ENCODE results near the gene ZNF181. TPM values are rescaled to one million over a fixed set of nuclear protein-coding genes. Genes with fewer than 3 reads are reported as not detected.
A peak's percentile ranks its signal among the peaks of the same experiment; 100 is the strongest.
"Not testable (repeated sequence)": the region's sequence is repeated elsewhere in the genome, so short reads cannot be mapped to it uniquely, and the experiment has no call there.

Gene ZNF181
- total RNA-seq: 16.7 and 17.2 TPM in 2 replicates

- peak; percentile 91 for DNase-seq
Measured at GRCh38 chr19:34733746-34734536, at the start of gene ZNF181. ZNF181 (plus strand) TSS chr19:34734243; CDS start chr19:34735038, 795 bp downstream.

- DNase-seq: not testable (repeated sequence)
Measured at GRCh38 chr19:34685266-34685665, 48.8 kb upstream of the ZNF181 start.

DNA sequence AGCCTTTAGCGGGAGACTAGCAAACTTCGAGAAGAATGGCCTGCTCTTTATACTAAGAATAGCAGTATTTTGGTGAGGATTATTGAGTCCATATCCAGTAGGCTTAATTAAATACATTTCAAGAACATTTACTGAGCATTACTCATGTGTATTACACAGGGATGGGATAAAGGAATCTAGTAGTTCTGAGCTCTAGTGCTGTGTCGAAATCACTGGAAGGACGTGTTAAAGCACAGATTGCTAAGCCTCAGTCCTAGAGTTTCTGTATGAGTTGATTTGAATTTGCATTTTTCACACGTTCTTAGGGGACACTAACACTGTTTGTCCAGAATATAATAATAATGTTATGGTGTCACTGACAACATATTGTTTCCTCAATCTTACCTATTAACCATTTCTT, 47.6 kb upstream of the ZNF181 start:
- DNase-seq: no peak

DNA sequence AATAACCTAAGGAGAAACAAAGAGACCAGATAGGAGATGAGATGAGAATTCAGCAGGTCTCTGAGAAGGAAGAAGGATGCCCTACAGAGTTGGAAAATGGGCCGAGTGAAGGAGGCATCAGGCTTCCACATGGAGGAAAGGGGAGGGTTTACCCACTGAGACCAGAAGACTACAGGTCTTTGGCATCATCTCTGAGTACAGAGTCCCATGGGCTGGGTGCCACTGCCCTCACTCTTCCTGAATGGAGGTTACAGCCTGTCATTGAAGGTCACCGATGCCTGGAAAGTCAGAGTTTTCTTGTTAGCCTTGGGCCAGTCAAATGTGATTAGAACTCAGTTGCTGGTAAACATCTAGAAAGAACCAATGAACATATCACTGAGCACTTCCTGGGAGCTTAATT, 46.7 kb upstream of the ZNF181 start:
- no peak for DNase-seq

GRCh38 chr19:34688592-34688991, 45.5 kb upstream of the ZNF181 start:
- no peak for DNase-seq

GRCh38 chr19:34690372-34690771, 43.7 kb upstream of the ZNF181 start:
- no peak for DNase-seq

DNA sequence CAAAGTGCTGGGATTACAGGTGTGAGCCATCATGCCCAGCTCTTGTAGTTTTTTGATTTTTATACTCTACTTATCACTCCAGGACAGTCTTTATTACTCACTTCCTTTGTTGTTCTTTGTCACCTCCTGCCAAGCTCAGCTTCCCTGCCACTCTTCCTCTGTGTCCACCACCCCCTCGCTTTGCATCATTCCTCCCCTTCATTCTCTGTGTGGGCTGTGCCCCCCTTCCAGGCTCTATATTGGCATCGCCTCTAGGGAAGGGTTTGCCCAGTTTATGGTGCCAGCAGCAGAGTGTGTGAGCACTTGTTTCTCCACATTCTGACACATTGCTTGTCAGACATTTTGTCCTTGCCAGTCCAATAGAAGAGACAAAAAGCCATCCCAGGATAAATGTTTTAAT, 41.5 kb upstream of the ZNF181 start:
- peak; percentile 15 for DNase-seq

- DNase-seq: no peak
Measured at GRCh38 chr19:34707661-34708060, 26.4 kb upstream of the ZNF181 start.

DNA sequence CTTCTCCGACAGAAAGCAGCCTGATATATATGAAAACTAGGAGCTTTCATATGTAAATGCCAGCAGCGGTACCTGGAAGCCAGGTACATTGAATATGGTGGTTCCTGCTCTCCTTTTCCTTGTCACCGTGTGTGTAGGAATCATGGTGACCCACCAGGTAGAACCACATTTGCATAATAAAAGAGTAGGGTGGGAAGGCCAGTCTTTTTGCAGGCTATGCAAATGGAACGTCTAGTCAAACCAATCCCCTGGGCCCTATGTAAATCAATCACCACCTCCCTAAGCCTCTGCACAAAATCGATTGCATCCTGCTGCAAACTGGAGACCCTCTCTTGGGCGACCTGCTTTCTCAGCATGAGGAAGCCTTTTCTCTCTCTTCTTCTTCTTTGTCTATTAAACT, 22.2 kb upstream of the ZNF181 start:
- DNase-seq: no peak

DNA sequence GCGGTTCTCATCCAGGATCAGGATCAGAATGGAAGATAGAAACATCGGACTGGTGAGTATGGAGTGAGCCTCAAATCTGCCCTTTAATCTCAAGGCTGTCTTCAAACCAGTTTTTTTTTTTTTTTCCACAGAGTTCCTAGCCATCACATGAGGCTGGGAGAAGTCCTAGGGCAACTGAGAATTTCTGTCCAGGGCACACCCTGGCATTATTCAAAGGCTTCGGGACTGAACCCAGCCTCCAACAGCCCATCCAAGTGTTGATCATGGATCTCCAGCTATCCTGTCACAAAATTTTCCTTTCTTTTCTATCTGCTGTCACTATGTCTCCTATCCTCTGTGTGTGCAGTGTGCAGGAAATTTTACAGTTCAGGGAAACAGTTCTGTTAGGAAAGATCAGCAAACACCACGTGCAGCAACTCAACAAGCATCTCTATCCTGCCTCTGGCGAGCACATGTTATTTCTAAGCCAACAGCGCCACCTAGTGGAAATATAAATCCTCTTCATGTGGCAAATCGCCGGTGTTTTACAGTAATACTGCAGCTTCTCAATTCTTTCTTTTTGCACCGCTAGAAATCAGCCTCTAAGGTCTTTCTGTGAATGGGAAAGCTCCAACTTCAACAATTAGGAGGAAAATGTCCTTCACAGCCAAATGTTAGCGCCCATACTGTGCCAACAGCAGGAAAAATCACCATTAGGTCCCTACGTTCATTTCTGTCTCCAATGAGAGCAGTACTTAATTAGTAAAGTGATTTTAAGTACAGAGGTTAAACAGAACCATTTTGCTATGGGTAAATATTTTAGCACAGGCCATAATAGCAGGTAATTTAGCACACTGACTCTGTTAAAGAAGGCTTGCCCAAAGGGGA, 21.4 kb upstream of the ZNF181 start:
- DNase-seq: peak; percentile 89

GRCh38 chr19:34713262-34713637, 20.8 kb upstream of the ZNF181 start:
- no peak for DNase-seq

DNA sequence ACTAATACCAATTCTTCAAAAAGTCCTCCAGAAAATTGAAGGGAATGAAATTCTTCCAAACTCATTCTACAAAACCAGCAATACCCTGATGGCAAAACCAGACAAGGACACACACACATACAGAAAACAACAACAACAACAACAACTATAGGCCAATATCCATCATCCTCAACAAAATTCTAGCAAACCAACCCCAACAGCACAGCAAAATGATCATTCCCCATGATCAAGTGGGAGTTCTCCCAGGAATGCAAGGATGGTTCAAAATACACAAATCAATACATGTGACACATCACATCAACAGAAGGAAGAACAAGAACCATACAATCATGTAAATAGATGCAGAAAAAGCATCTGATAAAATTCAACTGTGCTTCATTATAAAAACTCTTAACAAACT, 18.7 kb upstream of the ZNF181 start:
- DNase-seq: no peak

- no peak for DNase-seq
Measured at GRCh38 chr19:34722353-34722752, 11.7 kb upstream of the ZNF181 start.

DNA sequence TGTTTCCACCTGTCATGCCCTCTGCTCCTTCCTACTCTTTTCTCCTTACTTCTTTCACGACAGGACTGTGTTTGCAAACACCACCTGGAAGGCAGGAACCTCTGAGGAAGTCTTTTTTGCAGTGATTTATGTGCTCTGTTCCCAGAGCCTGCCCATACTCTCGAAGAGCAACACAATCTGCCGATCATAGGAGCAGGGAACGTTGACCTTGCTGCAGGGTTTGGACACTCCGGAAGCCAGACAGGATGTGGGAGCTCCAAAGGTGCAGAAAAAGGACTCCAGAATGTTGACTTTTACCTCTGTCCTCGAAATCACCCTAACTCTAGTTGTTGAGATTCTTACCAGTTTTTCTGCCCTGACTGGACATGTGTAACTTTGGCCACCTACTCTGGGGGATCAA, 8.6 kb upstream of the ZNF181 start:
- DNase-seq: no peak

DNA sequence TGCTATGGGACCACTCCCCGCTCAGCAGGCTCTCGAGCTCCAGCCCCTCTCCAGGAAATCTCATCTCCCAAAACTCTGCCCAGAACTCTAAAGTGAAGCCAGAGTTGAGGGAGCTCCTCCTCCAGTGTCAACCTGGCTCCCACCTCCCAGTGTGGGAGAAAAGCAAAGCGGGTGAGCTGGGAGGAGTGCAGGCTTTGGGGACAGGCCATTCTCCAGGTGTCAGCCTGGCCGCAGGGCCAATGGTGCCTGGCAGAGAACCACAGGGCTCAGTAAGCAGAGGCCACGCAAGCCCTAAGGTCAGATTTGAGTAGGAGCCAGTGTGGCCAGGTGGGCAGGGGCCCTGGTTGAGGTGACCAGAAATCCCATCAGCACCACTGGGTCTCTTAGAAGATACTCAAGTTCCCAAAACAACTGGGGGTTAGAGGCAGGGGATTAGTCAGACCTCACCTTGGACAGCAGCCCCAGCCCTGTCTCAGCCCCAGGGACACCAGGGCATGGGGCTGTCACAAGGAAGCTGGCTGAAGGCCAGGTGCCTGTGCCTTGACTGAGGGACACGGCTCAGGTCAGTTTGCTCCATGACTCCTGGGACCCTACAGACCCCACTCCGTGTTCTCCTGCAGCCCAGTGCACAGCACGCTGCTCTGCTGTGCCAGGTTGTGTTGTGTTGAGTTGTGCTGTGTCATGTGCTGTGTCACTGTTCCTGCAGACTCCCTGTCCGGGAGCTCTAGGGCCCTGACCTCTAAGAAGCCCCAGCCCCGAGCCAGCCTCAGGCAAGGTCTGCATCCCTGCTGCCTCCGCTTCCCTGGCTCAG, 2.8 kb upstream of the ZNF181 start:
- DNase-seq: no peak

DNA sequence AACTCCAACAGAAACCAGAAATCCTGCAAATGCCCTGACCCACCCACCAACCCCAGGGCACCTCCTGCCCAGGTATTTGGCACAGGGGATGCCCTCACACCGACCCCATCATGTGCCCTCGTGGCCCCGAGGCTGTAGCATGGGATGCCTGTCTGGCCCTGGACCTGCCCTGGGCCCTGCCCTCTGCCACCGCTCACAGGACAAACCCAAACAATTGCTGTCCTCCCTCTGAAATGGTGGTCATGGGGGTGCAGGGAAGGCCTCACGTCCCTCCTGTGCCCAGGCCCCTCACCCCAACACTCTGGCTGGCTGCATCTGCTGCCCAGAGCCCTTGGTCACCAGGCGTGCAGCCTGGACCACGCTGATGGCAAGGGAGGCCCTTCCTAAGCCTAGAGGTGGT, 2.1 kb upstream of the ZNF181 start:
- no peak for DNase-seq

GRCh38 chr19:34732612-34733211, 1.3 kb upstream of the ZNF181 start:
- no peak for DNase-seq

- peak; percentile 68 for DNase-seq
Measured at GRCh38 chr19:34733266-34733745, 737 bp upstream of the ZNF181 start.

- peak; percentile 92 for DNase-seq
Measured at GRCh38 chr19:34734537-34735103, 577 bp downstream of the ZNF181 start.

GRCh38 chr19:34744896-34745690, 11.1 kb downstream of the ZNF181 start:
- no peak for DNase-seq

GRCh38 chr19:34757441-34757840, 23.4 kb downstream of the ZNF181 start:
- DNase-seq: no peak

Measured in dermis blood vessel endothelial cell (primary cell).